Skin epidermis (tissue), 12 donors: ENCODE results near the gene ARID2.

Experiments used
- H3K27ac ChIP-seq, 21 experiments: fragments of 200-600 bp; sonication (generic) in 11 of 21; one replicate each; pipeline ENCODE4 v1.5.0; 2020; ENCODE audit warnings: mild to moderate bottlenecking in 3 of 21, inconsistent platforms in 2 of 21, moderate library complexity in 2 of 21
- H3K4me3 ChIP-seq, 7 experiments: fragments of 200-600 bp; sonication (generic) in 2 of 7; one replicate each; pipeline ENCODE4 v1.5.0; 2020; ENCODE audit warnings: inconsistent platforms in 2 of 7, mild to moderate bottlenecking in 2 of 7, moderate library complexity in 1 of 7

Gene ARID2

DNA sequence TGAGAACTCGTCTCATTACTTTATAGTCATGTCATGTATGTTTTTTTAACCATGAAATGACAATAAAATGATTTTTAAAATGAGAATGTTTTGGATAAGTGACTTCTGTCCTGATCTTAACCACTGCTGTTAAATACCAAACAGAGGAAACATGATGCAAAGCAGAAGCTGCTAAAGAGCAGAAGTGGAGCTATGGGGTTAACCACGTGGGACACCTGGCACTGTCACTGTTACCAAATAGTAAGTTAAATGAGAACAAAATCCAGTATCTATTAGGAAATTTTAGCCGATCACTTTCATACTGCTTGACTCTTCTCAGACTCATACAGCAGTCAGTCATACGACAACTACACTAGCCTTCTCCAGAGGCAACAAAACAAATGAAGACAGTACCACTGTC is 178.4 kb downstream of the ARID2 start:
- Histone ChIP-seq H3K4me3 (no peak overlapping the region), H3K27ac (no peak overlapping the region)

- no peak overlapping the region for H3K27ac ChIP-seq
Measured at GRCh38 chr12:45909041-45909713, 179.7 kb downstream of the ARID2 start.

DNA sequence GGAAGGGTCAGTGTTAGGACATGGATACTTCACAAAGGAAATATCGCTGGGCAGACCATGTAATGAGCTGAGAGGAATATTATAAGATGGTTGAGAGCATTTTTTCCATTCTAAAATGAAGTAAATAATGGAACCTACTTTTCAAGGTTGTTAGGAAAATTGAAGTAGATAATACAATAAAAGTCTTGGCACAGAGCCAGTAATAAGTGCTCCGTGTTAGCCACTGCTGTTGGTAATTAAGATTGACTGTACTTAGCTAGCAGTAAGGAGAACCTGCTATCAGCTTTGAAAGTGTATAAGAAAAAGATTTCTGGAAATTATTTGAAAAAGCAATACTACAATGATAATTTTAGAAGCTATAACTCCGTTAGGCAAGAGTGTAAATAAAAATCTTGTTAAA is 183.3 kb downstream of the ARID2 start:
- Histone ChIP-seq H3K27ac (no peak overlapping the region), H3K4me3 (no peak overlapping the region)

More at GRCh38 chr12:45909041-45909713, 179.7 kb downstream of the ARID2 start:
- no peak overlapping the region for H3K4me3 ChIP-seq

- Histone ChIP-seq H3K27ac (no peak overlapping the region), H3K4me3 (no peak overlapping the region)
Measured at GRCh38 chr12:45913631-45914030, 184.1 kb downstream of the ARID2 start.

DNA sequence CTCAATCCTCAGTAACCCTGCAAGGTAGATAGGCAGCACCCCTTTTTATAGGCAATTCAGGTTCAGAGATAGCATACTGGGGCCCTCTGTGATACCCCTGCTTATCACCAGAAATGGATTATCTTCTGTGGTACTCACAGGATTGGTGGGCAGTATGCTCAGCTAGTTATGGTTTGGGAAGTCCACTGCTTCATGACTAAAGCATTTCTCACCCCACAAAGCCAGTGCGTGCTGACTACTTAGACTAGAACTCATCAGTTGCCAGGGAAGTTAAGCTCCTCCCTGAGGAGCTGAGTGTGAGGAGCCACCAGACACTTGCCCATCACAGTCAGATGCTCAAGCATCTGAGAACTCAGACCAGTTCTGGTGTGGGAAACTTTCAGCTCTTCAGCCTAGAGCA is 184.6 kb downstream of the ARID2 start:
- Histone ChIP-seq H3K27ac (no peak overlapping the region), H3K4me3 (no peak overlapping the region)

- Histone ChIP-seq H3K27ac (no peak overlapping the region), H3K4me3 (no peak overlapping the region)
Measured at GRCh38 chr12:45915405-45915804, 185.9 kb downstream of the ARID2 start.

- H3K27ac ChIP-seq, result no peak overlapping the region
- no peak overlapping the region for H3K4me3 ChIP-seq
Measured at GRCh38 chr12:45918818-45919217, 189.3 kb downstream of the ARID2 start.

GRCh38 chr12:45928309-45928708 is 198.8 kb downstream of the ARID2 start:
- no peak overlapping the region for H3K4me3 ChIP-seq
- no peak overlapping the region for H3K27ac ChIP-seq

DNA sequence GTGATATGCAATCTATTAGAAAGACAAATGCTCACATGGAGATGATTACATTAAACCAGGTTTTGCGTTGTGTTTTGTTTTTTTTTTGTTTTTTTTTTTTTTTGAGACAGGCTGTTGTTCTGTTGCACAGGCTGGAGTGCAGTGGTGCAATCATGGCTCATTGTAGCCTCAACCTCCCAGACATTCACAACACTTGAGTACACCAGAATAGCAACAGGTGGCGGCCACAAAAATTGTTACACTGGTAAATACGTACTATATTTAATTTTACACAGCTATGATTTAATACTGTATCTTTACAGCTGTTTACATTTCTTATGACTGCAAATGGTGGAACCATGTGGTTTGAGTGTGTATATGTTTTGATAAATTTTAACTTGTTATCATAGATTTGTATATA is 200.9 kb downstream of the ARID2 start:
- Histone ChIP-seq H3K27ac (no peak overlapping the region), H3K4me3 (no peak overlapping the region)

- H3K27ac ChIP-seq, result no peak overlapping the region
Measured at GRCh38 chr12:45933504-45933903, 204.0 kb downstream of the ARID2 start.

GRCh38 chr12:45934956-45935355 is 205.4 kb downstream of the ARID2 start:
- Histone ChIP-seq H3K27ac (no peak overlapping the region), H3K4me3 (no peak overlapping the region)

More at GRCh38 chr12:45933504-45933903, 204.0 kb downstream of the ARID2 start:
- no peak overlapping the region for H3K4me3 ChIP-seq

GRCh38 chr12:45938566-45938965 is 209.1 kb downstream of the ARID2 start:
- H3K27ac ChIP-seq, result no peak overlapping the region

DNA sequence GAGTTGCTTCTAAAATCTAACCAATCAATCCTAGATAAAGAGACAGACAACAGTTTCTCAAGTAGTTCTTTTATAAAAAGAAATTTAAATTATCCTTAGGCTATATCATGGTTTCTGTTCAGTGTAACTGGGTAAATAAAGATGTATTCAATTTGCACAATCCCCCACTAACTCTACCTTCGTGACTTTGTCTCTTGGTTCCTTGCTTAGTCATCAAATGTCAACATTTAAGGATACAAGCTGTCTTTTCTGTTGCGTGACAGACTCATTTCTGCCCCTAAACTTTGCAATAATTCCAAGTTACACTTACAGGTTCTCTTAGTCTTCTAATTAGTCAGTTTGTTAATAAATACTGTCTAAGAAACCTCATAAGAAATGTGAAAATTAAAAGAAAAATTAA is 210.3 kb downstream of the ARID2 start:
- no peak overlapping the region for H3K4me3 ChIP-seq
- H3K27ac ChIP-seq, result no peak overlapping the region

More at GRCh38 chr12:45938566-45938965, 209.1 kb downstream of the ARID2 start:
- no peak overlapping the region for H3K4me3 ChIP-seq

DNA sequence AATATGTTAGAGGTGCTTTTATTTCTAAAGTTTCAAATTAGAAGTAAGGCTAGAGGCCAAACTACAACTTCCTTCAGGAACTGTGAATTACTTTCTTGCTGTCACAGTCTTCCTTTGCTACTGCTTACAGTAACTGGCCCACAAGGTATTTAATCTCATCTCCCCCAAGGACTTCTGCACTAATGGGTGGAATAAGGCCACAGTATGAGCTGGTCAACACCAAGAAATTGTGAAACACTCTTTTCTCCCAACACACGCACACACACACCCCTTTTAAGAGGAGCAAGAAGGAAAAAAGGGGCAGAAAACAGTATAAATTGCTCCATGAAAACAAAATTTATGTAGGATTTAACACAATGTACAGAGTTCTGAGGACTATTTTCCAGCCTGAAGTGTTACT is 215.3 kb downstream of the ARID2 start:
- Histone ChIP-seq H3K4me3 (no peak overlapping the region), H3K27ac (peak overlapping the region in 1 of 21 experiments; percentile 15)

GRCh38 chr12:45946435-45946834 is 216.9 kb downstream of the ARID2 start:
- Histone ChIP-seq H3K27ac (no peak overlapping the region), H3K4me3 (no peak overlapping the region)

- no peak overlapping the region for H3K4me3 ChIP-seq
- no peak overlapping the region for H3K27ac ChIP-seq
Measured at GRCh38 chr12:45948546-45948945, 219.0 kb downstream of the ARID2 start.
